GF-D8 (cell line): ENCODE data around the gene CNOT9.

Experiments
- DNase-seq: peaks from one replicate; lab custom pipeline; 2025; lab: John Stamatoyannopoulos, UW

CNOT9 gene

DNA sequence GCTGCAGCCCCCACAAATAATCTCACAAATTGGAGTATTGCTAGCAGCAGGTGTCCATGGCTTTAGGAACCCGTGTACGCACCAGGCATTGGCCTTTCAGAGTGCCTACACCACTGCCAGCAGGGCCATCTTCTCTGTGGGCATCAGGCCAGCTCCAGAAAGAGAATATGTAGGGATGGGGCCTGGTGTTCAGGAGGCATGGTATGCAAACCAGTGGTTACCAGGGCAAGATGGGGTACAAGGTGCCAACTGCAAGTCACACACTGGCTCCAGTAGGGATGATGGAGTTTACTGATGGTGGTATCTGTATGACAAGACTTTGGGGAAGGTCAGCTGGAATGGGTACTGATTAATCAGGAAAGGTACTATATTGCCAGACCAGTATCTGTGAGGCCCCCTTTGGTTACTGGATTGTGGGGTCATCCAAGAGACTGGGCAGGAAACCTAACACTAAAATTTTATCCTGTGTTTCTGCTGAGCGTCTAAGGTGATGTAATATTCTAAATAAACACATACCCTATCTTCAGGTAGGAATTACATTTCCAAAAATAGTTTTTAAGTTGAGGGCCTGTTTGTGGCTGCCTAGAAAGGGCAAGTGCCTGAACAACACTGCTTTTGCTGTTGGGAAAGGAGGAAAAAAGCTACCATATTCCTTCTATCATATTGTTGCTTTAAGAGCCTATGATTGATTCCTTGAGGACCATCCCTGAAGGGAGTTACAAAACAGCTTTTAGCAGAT, 9.0 kb downstream of the CNOT9 start:
- DNase-seq: no peak

DNA sequence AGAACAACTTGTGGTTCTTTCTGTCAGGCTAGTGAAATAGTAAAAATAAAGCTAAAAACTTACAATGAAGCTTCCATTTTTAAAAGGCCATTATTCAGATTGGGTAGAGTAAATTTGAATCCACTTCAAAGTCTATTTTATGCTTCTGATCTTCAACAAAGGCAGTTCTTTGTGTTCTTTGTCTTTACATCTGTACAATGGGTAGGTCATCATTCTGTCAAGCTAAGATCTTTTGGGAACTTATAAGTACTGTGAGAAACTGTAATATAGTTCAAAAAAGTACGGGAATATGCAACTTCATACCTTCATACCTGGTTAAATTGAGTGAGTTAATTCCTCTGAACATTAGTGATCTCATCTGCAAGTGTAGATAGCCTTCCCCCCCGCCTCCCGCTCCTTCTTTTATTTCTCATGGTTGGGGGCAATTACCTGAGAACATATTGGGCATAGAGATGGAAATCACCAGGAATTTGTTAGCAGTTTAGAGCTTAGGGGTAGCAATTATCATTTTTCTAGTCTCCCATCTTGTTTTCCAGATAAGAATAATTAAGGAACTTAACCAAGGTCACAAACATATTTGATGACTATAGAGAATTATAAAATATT, 9.7 kb downstream of the CNOT9 start:
- no peak for DNase-seq

DNA sequence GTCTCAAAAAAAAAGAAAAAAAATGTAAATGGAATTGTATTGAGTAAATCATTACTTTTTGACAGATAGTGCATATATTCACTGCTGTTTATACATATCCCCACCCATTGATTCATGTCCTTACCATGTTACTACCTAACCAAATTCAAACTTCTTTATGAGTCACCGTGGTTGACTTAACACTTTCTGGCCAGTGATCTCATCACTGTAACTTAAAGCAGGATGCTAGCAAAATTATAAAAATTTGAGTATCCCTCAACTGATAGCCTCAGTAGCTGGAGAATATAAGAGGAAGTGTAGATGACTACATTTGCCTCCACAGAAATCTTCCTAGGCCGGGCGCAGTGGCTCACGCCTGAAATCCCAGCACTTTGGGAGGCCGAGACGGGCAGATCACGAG, 13.4 kb downstream of the CNOT9 start:
- no peak for DNase-seq

DNA sequence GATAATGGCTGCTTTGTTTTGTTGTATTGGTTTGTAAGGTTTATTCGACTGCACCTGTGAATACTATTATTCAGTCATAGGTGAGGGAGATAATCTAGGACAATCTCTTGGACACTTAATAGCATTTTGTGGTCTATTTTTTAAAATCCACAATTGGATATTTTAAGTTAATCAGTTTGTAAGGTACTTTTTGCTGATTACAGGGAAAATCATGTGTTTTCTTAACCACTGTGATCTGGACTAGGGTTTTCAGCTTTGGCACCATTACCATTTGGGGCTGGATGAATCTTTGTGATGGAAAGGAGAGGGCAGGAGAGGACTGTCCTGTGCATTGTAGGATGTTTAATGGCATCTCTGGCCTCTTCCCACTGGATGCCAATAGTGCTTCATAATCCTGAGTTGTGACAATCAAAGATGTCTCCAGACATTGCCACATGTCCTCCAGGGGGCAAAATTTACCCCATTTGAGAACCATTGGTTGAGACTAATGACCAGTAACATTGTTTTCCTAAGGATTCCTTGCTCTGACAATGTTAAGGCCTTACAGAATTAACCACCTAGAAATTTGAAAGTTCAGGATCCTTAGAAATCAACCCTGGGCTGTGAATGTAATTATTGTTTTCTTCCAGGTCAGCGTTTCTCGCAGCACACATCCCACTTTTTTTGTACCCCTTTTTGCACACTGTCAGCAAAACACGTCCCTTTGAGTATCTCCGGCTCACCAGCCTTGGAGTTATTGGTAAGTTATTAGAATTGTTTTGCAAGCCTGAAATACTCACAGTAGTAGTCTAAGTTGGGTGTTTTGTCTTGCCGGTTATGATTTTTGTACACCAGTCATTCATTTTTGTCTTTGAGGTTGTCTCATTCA, 15.6 kb downstream of the CNOT9 start:
- no peak for DNase-seq

DNA sequence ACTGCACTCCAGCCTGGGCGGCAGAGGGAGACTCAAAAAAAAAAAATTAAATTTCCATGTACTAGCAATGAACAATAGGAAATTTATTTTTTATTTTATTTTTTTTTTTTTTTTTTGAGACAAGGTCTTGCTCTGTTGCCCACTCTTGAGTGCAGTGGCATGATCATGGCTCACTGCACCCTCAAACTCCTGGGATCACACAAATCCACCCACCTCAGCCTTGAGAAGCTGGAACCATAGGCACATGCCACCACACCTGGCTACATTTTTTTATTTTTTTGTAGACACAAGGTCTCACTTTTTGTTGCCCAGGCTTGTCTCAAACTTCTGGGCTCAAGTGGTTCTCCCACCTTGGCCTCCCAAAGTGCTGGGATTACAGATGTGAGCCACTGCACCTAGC, 16.9 kb downstream of the CNOT9 start:
- no peak for DNase-seq

DNA sequence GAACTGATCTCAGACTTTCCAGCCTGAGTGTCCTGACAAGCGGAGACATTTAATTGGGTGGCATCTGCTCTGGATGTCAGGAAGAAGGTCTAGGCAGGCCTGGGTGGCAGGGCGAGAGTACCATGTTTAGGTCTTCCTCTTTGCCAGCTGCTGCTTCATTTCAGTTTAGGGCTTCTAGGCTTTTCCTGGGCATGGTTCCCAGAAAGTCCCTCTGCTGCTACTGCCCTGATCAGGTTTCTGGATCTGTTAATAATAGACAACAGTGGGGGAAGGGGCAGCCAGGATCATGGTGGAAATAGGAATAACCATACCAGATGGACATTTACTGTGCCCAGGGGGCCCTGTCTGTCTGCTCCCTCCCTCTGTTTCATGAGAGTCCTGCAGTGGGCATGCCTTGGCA, 36.8 kb downstream of the CNOT9 start:
- no peak for DNase-seq

DNA sequence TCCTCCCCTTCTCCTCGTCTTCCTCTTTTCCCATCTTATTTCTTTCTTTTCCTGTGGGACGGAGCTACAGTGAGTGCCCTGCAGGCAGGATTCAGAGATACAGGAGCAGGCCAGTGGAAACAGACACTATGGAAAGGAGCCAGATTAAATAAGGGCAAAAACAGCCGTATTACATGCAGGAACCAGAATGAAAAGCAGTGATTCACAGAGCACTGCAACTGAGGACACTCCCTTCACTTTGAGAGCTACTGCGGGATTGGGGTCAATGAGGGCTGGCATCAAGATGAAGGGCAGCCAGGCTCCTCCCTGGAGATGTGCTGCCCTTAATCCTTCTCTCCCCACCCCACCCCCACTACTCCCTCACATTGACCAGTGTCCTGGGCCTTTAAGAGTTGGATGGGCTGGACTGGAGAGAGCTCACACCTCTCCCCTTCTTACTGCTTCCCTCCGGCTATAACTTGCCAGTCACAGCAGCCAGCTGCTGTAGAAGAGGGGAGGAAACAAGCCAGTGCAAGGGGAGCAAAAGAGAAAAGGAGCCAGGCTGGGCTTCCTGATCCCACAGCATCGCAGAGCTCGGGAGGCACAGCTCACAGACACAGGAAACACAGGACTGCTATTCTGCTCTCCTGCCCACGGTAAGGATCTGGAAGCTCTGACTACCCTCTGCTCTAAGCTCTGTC, 38.9 kb downstream of the CNOT9 start, which contains the start of gene PLCD4:
TSS of gene PLCD4 (plus strand) at position 464 of the 680 bp plus-strand sequence. CDS start 7,841 bp downstream, outside the sequence.
- no peak for DNase-seq

DNA sequence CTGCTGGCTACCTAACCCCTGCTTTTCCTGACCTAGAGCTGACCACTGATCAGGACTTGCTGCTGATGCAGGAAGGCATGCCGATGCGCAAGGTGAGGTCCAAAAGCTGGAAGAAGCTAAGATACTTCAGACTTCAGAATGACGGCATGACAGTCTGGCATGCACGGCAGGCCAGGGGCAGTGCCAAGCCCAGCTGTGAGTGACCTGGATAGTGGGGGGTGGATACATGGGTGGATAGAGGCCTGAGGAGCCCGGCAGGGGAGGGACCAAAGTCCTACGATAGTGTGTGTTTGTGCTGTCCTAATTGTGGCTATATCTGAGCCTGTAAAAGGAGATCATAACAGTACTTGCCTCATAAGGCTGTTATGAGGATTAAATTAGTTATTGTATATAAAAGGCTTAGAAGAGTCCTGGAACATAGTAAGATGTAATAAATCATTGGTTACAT, 47.3 kb downstream of the CNOT9 start:
- no peak for DNase-seq

DNA sequence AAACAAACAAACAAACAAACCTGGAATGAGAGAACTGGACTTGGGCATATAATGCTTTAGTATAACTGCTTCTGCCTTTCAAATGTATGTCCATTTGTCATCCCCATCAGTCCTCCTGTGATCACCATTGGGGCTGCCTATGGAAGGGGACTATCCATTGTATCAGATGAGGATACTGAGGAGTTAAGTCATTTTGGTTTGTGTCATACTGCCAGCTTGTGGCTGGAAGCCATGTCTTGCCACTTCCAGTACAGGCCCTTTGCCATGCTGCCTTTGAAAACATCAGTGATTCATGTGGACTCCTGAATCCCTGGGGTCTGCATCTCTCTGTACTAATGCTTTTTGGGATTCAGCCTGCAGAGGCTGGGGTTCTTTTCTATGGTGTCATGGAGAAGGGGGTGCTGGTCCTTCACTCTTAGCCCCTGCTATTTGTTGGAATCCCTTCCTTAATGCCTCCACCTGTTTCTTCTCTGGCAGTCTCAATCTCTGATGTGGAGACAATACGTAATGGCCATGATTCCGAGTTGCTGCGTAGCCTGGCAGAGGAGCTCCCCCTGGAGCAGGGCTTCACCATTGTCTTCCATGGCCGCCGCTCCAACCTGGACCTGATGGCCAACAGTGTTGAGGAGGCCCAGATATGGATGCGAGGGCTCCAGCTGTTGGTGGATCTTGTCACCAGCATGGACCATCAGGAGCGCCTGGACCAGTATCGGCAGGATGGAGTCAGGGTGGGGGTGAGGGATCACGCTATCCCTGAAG, 49.6 kb downstream of the CNOT9 start:
- no peak for DNase-seq

DNA sequence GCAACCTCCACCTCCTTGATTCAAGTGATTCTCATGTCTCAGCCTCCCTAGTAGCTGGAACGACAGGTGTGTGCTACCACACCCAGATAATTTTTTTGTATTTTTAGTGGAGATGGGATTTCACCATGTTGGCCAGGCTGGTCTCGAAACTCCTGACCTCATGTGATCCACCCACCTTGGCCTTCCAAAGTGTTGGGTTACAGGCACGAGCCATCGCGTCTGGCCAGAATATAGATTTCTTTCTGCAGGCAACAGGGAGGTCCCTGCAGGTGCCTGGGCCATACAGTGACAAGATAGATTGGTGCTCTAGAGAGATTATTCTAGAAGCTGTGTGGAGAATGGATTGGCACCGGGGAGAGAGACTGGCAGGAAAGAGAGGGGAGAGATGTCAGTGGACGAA, 52.4 kb downstream of the CNOT9 start:
- no peak for DNase-seq

DNA sequence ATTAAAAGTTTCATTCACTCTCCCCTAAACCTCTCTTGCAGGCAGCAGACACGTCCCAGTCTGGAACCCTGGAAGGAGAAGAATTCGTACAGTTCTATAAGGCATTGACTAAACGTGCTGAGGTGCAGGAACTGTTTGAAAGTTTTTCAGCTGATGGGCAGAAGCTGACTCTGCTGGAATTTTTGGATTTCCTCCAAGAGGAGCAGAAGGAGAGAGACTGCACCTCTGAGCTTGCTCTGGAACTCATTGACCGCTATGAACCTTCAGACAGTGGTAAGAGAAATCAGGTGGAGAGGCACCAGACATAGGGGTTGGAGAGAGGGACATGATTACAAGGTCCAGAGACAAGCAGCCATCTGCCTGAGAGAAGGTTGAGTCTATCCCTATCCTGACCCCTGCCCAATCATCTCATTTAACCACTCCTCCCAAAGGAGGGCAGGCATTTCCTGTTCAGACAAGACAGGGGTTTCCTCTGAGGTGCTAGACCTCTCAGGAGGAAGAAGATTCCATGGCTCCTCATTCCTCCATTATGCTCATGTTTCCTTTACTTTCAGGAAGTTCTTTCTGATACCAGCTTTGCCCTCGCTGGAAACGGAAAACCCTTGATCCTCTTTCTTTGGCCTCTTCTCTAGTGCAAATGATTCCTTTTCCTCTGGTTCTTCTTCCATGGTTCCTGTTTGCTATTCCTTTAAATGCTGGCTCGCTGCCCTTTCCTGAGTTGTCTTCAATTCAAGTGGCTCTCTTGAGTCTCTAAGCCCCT, 54.1 kb downstream of the CNOT9 start:
- no peak for DNase-seq

DNA sequence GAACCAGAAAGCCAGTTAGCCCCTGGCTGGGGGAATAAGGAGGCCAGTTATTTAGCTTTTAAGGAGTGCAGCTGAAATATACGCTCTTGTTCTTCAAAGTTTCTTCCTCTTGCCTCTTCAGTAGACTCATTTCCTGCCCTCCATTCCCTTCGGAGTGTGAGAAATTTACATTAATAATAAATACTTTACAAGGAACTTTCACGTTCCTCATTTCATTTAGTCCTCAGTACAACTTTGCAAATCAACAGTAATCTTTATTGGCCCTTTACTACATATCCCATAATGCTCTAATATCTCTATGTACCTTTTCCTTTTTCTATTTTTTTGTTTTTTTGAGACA, 54.7 kb downstream of the CNOT9 start:
- DNase-seq: no peak

DNA sequence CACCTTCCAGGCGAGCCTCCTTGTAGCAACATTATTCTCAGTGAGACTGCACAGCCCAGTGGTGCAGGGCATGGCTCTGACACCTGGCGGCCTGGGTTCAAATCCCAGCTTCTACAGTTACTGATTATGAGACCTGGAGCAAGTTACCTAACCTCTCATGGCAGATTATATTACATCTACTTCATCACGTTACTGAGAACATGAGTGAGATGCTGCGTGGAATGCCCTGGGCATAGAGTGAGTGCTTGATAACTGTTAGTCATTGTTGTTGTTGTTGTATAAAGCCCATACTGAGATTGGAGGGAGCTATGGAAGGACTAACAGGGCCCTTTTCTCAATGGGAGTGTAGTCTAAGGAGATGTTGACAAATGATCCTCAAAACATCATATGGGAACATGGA, 57.7 kb downstream of the CNOT9 start:
- DNase-seq: no peak

DNA sequence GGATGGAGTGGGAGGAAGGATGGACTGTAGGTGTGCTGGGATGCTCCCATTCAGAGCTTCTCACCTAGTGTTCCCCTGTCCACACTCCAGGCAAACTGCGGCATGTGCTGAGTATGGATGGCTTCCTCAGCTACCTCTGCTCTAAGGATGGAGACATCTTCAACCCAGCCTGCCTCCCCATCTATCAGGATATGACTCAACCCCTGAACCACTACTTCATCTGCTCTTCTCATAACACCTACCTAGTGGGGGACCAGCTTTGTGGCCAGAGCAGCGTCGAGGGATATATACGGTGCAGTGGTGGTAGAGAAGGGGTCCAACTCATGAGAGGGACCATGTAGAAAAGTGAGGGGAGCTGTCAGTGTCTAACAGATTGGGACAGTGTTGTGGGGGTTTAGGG, 59.3 kb downstream of the CNOT9 start:
- DNase-seq: no peak

DNA sequence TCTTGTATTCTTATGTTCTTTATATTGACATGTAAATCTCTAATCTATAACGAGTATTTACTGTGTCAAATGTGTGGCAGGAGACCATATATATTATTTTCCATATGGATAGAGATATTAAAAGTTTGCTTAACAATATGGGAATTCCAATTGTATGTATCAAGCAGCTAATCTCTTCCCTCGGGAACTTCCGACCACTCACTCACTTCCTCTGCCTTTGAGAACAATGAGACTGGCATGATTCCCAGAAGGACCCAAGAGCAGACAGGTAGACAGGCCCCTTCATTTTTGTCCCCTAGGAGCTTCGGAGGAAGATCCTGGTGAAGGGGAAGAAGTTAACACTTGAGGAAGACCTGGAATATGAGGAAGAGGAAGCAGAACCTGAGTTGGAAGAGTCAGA, 63.2 kb downstream of the CNOT9 start:
- no peak for DNase-seq

DNA sequence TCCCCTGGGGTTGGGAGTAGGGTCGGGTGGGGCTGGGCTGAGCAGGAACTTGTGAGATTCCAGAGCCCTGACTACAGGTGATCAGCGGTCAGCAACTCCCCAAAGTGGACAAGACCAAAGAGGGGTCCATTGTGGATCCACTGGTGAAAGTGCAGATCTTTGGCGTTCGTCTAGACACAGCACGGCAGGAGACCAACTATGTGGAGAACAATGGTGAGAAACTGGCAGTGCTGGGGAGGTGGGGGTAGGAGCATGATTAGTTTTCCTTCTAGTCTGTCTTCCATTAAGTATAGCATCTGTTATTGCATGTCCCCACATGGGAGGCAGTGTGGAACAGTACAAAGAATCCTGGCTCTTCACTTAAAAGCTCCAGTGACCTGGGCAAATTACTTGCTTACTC, 67.1 kb downstream of the CNOT9 start:
- no peak for DNase-seq

DNA sequence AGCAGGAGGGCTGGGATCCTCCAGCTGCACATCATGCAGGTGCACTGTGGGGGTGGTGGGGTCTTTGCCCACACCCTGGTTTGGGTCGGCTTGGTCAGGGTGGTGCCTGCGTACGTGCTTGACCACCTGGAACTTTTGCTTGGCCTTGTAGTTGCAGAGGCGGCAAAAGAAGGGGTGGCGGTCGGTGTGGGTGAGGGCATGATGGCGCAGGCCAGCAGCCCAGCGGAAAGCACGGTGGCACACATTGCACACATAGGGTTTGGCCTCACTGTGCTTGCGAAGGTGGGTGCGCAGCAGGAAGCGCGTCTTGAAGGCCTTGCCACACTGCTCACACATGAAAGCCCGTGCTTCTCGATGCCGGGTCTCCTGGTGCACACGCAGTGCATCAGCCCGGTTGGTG, 69.7 kb downstream of the CNOT9 start:
- DNase-seq: no peak

DNA sequence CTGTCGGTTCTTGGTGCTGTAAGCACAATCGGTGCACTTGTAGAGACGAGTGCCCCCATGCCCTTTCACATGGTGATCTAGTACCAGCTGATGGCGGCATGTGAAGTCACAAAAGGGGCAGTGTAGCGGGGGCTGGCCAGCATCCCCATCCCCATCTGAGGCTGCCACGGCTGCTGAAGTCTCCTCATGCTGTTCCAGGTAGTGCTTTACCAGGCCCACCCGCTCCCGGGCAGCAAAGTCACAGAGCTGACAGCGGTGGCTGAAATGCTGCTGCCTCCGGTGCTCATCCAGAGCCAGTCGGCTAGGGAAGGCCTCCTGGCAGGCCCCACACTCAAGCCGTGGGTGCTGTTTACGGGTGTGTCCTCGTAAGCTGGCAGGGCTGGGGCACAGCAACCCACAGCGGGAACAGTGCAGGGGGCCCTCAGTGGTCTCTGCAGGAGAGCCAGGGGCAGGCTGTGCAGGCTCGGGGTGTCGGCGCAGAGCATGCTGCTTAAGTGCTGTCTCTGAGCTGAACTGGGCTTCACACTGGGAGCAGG, 73.5 kb downstream of the CNOT9 start:
- DNase-seq: no peak

DNA sequence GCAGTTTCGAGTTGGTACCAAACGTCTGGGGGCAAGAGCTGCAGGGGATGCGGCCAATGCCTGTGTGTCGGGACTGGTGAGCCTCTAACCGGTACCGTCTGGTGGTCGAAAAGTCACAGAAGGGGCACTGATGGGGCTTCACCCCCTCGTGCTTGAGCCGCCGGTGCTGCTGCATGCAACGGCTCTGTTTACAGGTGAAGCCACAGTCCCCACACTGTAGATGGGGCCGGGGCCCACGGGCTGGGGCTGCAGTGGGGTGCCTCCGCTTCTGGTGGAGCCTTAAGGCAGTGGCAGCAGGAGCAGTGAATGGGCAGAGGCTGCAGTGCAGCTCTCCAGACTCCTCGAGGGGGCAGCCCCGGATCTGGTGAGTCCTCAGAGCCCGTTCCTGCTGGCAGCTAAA, 74.1 kb downstream of the CNOT9 start:
- DNase-seq: no peak

DNA sequence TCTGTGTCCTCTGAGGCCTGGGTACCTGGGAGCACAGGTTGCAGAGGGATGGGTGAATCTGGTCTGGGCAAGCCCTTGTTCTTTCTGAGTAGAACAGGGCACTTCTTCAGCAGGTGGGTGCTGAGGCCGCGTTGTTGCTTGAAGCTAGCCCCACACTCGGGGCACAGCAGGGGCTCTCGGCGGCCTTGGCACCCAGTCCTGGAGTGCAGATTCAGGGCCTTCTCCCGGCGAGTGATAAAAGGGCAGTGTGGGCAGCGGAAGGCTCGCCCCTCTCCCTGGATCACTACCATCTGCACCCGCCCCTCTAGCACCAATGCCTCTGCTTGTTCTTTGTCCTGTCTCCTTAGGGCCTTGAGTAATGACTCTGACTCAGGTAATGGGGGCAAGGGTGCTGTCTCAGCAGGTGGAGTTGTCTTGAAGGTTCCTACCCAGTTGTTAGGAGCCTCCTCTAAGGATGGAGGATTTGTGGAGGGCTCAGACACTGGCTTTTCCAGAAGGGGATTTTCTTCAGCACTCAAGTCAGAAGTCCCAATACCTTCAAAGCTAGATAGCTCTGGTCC, 75.2 kb downstream of the CNOT9 start:
- no peak for DNase-seq
